ENCODE results near the gene UGT2B28. TPM values are rescaled to one million over a fixed set of nuclear protein-coding genes. Genes with fewer than 3 reads are reported as not detected.
"Not testable (repeated sequence)": the region's sequence is repeated elsewhere in the genome, so short reads cannot be mapped to it uniquely, and the experiment has no call there.

The UGT2B28 gene
- not detected for total RNA-seq

DNA sequence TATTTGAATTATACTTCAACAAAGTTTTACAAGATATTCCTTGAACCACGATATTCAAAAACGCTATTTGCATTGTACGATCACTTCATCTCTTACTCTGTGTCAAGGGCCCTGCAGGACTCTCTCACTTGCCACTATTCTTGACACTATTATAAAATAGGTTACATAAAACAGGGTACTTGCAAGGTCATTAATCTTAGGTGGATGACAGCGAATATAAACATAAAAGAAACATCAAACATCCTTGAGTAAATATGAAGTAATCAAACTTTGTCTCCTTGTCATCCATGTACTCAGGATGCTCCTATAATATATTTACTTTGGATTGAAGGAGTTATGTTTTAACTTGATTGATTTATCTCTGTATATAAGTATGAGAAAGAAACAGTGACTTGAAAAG, at the start of gene UGT2B28:
Gene UGT2B28 (plus strand): TSS at position 395 of the 400 bp plus-strand sequence. CDS start 26 bp downstream, outside the sequence.
- H3K27ac ChIP-seq; H3K4me3 ChIP-seq; intact Hi-C loops (cut with DNase I; ENCODE audit: low total_unique reads); DNase-seq; H3K27me3 ChIP-seq; H3K9me3 ChIP-seq; H3K4me1 ChIP-seq; ATAC-seq; H3K36me3 ChIP-seq; in situ Hi-C loops (cut with MboI; ENCODE audit: low sequenced_read_pairs in 4 of 4): not testable (repeated sequence)

DNA sequence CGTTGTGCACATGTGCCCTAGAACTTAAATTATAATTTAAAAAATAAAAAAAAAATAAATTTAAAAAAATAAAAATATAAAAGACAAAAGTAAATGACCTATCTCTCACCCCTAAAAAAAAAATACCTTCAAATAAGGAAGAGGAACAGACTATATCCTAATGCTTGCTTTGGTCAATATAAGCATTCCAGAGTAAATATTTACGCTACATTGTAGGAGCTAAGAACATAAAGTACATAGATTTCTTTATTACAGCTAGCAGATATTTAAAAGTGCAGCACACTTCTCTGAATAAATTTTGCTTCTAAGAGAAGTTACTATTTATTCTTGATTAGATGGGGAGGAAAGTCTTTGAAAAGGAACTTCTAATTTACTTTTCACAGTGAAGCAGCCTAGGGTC, 41.2 kb upstream of the UGT2B28 start:
- DNase-seq (no peak), ATAC-seq (no peak)
- Histone ChIP-seq H3K4me1 (no peaks in the 10 kb centered on the region), H3K9me3 (no peaks in the 10 kb centered on the region), H3K27me3 (no peaks in the 10 kb centered on the region), H3K36me3 (no peaks in the 10 kb centered on the region), H3K4me3 (no peak overlapping the region), H3K27ac (no peak overlapping the region)
- TF ChIP-seq POLR2A (IDR thresholded peaks at IDR 0.05): no peak
- TF ChIP-seq, protein P1, sequence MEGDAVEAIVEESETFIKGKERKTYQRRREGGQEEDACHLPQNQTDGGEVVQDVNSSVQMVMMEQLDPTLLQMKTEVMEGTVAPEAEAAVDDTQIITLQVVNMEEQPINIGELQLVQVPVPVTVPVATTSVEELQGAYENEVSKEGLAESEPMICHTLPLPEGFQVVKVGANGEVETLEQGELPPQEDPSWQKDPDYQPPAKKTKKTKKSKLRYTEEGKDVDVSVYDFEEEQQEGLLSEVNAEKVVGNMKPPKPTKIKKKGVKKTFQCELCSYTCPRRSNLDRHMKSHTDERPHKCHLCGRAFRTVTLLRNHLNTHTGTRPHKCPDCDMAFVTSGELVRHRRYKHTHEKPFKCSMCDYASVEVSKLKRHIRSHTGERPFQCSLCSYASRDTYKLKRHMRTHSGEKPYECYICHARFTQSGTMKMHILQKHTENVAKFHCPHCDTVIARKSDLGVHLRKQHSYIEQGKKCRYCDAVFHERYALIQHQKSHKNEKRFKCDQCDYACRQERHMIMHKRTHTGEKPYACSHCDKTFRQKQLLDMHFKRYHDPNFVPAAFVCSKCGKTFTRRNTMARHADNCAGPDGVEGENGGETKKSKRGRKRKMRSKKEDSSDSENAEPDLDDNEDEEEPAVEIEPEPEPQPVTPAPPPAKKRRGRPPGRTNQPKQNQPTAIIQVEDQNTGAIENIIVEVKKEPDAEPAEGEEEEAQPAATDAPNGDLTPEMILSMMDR (IDR thresholded peaks at IDR 0.05 in 4 of 5, conservative IDR thresholded peaks at IDR 0.05 in 1 of 5): no peak
- in situ Hi-C loops (cut with MboI; ENCODE audit: low sequenced_read_pairs in 4 of 4): no loop called here
- intact Hi-C loops (cut with DNase I; ENCODE audit: low total_unique reads): no loop called here

DNA sequence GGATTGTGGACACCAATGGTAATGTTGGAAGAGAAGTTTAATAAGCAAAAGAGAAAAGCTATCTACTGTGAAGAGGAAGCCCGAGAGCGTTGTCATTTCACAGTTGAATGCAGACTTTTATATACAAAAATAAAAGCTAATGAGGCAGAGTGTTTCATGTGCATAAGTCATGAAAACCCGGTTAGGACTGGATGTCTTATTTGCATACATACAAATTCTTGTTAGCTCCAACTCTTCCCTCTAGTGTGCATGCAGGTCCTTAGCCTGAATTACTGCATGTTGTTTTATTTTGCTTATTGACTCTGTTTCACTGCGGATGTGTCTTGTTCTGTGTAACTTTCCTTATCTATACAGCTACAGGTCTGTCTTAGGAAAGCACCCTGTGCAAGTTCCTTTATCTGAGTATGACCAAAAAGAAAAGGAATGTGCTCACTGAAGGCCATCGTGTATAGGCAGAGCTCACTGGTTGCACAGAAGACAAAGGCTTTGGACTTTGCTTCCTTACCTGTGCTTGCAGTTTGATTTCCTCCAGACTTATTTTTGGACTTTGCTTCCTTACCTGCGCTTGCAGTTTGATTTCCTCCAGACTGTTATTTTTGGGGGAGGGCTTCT, 40.6 kb upstream of the UGT2B28 start:
- no peak for ATAC-seq
- in situ Hi-C loops (cut with MboI; ENCODE audit: low sequenced_read_pairs in 4 of 4) (no loop called here), intact Hi-C loops (cut with DNase I; ENCODE audit: low total_unique reads) (no loop called here)
- TF ChIP-seq, protein P1 (IDR thresholded peaks at IDR 0.05 in 4 of 5, conservative IDR thresholded peaks at IDR 0.05 in 1 of 5): no peak
- TF ChIP-seq POLR2A (IDR thresholded peaks at IDR 0.05): no peak
- no peak for DNase-seq
- Histone ChIP-seq H3K4me3 (no peak overlapping the region), H3K27ac (no peak overlapping the region), H3K4me1 (no peaks in the 10 kb centered on the region), H3K27me3 (no peaks in the 10 kb centered on the region), H3K9me3 (no peaks in the 10 kb centered on the region), H3K36me3 (no peaks in the 10 kb centered on the region)

DNA sequence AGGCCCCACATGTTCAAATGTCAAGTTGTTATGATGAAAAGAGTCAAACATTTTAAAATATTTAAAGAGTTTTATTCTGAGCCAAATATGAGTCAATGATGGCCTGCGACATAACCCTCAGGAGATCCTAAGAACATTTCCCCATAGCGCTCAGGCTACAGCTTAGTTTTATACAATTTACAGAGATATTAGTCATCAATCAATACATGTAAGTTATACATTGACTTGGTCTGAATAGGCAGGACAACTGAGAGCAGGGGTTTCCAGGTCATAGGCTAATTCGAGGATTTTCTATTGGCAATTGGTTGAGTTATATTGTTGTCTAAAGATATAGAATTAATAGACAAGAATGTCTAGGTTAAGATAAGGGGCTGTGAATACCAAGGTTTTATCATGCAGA, 39.5 kb upstream of the UGT2B28 start:
- H3K36me3 ChIP-seq; H3K9me3 ChIP-seq; ATAC-seq; H3K27me3 ChIP-seq; in situ Hi-C loops (cut with MboI; ENCODE audit: low sequenced_read_pairs in 4 of 4); H3K4me1 ChIP-seq; DNase-seq; H3K27ac ChIP-seq; H3K4me3 ChIP-seq; intact Hi-C loops (cut with DNase I; ENCODE audit: low total_unique reads): not testable (repeated sequence)

DNA sequence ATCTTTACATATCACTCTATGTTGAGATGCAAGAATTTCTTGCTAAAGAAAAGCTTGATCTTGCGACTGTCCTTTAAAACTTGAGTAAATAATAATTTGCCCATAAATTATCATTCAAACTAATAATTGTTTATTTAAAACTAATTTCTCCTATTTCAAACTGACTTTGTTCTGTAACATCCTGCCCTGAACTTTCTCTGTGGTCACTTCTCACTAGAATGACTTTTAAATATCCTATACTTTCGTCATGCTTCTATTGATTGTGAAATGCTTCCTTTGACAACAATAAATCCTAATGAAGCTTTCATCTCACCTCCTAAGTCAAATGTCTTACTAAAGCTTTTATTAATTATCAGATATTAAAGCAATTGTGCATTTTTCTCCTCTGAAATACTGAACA, 38.5 kb upstream of the UGT2B28 start:
- H3K4me1 ChIP-seq; H3K27ac ChIP-seq; H3K4me3 ChIP-seq; ATAC-seq; H3K9me3 ChIP-seq; H3K27me3 ChIP-seq; H3K36me3 ChIP-seq; intact Hi-C loops (cut with DNase I; ENCODE audit: low total_unique reads); in situ Hi-C loops (cut with MboI; ENCODE audit: low sequenced_read_pairs in 4 of 4); DNase-seq: not testable (repeated sequence)

DNA sequence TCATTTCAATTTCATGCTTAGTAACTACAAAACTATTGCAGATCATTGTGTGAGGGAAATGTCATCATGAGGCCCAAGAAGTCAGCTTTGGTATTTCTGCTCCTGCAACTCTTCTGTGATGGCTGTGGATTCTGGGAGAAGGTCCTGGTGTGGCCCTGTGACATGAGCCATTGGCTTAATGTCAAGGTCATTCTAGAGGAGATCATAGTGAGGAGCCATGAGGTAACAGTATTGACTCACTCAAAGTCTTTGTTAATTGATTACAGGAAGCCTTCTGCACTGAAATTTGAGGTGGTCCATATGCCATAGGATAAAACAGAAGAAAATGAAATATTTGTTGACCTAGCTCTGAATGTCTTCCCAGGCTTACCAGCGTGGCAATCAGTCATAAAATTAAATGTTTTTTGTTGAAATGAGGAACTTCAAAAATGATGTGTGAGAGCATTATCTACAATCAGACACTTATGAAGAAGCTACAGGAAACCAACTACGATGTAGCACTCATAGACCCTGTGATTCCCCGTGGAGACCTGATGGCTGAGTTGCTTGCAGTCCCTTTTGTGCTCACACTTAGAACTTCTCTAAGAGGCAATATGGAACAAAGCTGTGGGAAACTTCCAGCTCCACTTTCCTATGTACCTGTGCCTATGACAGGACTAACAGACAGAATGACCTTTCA, 37.6 kb upstream of the UGT2B28 start:
- H3K4me3 ChIP-seq; H3K27me3 ChIP-seq; intact Hi-C loops (cut with DNase I; ENCODE audit: low total_unique reads); H3K36me3 ChIP-seq; H3K4me1 ChIP-seq; H3K9me3 ChIP-seq; DNase-seq; ATAC-seq; in situ Hi-C loops (cut with MboI; ENCODE audit: low sequenced_read_pairs in 4 of 4); H3K27ac ChIP-seq: not testable (repeated sequence)

DNA sequence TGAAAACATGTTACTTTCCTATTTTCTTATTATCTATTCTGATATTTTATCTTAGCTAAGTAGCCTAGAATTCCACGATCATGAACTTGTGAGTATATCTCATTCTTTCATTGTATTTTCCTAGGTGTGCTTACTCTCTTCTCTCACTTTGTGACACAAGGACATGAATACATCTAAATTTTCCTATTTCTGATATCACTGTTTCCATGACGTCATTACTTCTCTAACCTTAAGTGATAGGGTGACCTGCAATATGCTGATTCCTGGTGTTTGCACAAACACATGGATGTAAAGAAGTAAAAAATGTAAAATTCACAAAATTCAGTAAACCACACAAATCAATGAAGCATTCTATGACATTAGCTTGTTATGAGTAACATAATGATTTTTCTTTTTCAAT, 29.4 kb upstream of the UGT2B28 start:
- ATAC-seq; H3K4me1 ChIP-seq; DNase-seq; H3K4me3 ChIP-seq; in situ Hi-C loops (cut with MboI; ENCODE audit: low sequenced_read_pairs in 4 of 4); H3K36me3 ChIP-seq; H3K27ac ChIP-seq; H3K9me3 ChIP-seq; H3K27me3 ChIP-seq; intact Hi-C loops (cut with DNase I; ENCODE audit: low total_unique reads): not testable (repeated sequence)

DNA sequence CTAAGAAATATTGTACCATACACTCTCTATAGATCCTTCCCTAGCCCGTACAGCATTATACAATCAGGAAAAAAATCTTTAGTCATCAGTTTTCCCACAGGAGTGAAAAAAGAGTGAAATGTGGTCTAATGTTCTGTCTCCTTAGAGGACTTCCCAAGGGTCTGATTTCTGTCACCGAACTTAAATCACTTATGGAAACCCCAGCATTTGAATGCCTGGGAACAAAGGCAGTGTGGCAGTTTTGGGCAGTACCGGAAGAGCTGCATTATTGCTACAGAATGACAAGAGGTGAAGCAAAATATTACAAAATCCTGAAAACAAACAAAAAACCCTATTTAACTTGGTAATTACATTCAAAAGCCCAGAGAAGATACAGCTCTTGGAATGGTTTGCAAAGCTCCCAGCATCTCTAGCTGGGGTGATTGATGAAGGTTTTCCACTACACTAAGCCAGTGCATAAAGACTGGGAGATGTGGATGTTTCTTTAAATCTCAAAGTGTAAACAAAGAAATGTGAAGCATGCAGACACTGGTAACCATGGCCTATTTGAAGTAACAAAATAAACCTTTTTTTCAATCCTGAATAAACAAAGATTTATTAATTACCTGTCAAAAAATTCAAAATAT, 27.0 kb upstream of the UGT2B28 start:
- H3K9me3 ChIP-seq; in situ Hi-C loops (cut with MboI; ENCODE audit: low sequenced_read_pairs in 4 of 4); intact Hi-C loops (cut with DNase I; ENCODE audit: low total_unique reads): not testable (repeated sequence)

DNA sequence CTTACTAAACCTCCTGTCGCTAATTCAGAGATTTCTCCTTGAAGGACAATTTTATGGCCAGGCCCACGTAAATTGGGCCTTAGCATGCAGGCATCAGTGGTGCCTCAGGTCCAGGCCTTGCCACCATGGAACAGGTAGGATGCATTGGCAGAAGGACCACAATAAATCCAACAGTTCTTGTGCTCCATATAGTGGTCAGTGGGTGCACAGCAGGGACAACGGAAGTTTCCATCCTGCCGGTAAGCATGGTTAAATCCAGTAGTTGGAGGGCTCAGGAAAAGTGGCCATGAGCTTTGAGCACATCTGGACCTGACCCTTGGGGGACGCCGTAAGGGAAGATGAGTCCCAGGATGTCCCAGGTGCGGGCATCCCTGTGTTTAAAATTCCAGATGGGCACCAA, 11.7 kb upstream of the UGT2B28 start:
- H3K9me3 ChIP-seq; DNase-seq; H3K27ac ChIP-seq; in situ Hi-C loops (cut with MboI; ENCODE audit: low sequenced_read_pairs in 4 of 4); H3K4me3 ChIP-seq; H3K4me1 ChIP-seq; H3K36me3 ChIP-seq; ATAC-seq; H3K27me3 ChIP-seq; intact Hi-C loops (cut with DNase I; ENCODE audit: low total_unique reads): not testable (repeated sequence)

More for the DNA sequence above, 27.0 kb upstream of the UGT2B28 start:
- H3K36me3 ChIP-seq, DNase-seq, H3K27me3 ChIP-seq, H3K4me3 ChIP-seq, H3K27ac ChIP-seq, H3K4me1 ChIP-seq, ATAC-seq: not testable (repeated sequence)

DNA sequence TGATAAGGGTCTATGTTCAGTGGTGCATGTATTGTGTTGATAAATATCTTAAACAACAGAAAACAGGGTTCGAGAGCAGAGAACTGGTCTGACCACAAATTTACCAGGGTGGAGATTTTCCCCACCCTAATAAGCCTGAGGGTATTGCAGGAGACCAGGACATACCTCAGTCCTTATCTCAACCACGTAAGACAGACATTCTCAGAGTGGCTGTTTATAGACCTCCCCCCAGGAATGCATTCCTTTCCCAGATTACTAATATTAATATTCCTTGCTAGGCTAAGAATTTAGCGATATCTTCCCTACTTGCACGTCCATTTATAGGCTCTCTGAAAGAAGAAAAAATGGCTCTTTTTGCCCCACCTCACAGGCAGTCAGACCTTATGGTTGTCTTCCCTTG, 16.1 kb downstream of the UGT2B28 start:
- ATAC-seq; in situ Hi-C loops (cut with MboI; ENCODE audit: low sequenced_read_pairs in 4 of 4): not testable (repeated sequence)

More for the DNA sequence above, 16.1 kb downstream of the UGT2B28 start:
- DNase-seq; intact Hi-C loops (cut with DNase I; ENCODE audit: low total_unique reads); H3K4me3 ChIP-seq; H3K4me1 ChIP-seq; H3K9me3 ChIP-seq; H3K27me3 ChIP-seq; H3K36me3 ChIP-seq; H3K27ac ChIP-seq: not testable (repeated sequence)

Measured in gastrocnemius medialis (tissue), 4 donors.